ENCODE results near the gene ARHGEF40.
A peak's percentile ranks its signal among the peaks of the same experiment; 100 is the strongest.

DNA sequence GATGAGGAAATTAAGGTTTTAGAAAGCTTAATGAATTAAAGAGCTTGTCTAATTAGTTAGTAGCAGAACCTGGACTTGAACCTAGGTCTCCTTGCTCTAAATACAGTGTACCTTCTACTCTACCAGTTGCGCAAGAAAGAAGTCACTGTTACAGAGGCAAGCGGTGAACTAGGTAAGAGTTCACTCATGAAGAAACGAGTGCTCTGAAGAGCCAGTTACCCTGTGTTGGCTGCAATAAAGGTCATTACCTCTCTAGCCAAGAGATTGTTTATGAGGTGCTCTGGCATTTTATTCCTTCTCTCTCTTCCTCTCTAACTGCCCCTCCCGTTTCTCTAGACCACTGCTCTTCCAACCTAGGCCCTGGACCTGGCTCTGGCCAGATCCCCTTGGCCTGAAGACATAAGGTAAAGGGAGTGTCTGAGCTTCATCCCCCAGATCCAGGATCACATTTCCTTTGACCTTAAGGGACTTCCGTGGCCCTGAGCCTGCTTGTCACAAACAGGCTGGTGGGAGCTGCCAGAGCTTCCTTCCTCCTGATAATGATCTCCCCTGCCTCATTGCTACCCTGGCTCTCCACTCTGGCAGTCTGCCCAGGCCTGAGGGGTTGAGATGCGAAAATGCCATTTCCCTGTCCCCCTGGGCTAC is 26.0 kb upstream of the ARHGEF40 start:
- TF ChIP-seq SIN3A (IDR thresholded peaks at IDR 0.05; ENCODE audit: borderline replicate concordance, insufficient read depth, low read length): no peak
- TF ChIP-seq, protein P1, sequence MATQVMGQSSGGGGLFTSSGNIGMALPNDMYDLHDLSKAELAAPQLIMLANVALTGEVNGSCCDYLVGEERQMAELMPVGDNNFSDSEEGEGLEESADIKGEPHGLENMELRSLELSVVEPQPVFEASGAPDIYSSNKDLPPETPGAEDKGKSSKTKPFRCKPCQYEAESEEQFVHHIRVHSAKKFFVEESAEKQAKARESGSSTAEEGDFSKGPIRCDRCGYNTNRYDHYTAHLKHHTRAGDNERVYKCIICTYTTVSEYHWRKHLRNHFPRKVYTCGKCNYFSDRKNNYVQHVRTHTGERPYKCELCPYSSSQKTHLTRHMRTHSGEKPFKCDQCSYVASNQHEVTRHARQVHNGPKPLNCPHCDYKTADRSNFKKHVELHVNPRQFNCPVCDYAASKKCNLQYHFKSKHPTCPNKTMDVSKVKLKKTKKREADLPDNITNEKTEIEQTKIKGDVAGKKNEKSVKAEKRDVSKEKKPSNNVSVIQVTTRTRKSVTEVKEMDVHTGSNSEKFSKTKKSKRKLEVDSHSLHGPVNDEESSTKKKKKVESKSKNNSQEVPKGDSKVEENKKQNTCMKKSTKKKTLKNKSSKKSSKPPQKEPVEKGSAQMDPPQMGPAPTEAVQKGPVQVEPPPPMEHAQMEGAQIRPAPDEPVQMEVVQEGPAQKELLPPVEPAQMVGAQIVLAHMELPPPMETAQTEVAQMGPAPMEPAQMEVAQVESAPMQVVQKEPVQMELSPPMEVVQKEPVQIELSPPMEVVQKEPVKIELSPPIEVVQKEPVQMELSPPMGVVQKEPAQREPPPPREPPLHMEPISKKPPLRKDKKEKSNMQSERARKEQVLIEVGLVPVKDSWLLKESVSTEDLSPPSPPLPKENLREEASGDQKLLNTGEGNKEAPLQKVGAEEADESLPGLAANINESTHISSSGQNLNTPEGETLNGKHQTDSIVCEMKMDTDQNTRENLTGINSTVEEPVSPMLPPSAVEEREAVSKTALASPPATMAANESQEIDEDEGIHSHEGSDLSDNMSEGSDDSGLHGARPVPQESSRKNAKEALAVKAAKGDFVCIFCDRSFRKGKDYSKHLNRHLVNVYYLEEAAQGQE (IDR thresholded peaks at IDR 0.05; ENCODE audit: insufficient read depth in 1 of 2, low read depth in 2 of 2, low read length in 2 of 2): peak in 1 of 2 experiments; percentile 35; a peak in 1 of 4 replicates
